ENCODE measurements around the gene EAF1.

DNA sequence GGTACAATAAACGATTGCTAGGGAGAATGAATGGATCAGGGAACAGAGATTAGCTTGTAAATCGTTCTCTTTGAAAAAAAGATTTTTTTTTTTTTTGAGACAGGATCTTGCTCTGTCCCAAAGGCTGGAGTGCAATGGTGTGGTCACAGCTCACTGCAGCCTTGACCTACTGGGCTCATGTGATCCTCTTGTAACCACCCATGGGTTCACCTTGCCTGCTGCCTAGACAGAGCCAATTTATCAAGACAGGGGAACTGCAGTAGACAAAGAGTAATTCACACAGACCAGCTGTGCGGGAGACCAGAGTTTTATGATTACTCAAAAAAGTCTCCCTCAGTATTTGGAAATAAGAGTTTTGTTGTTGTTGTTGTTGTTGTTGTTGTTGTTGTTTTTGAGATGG lies 39.7 kb upstream of the EAF1 start:
- TF ChIP-seq TAF1 (IDR thresholded peaks at IDR 0.05; ENCODE audit: borderline replicate concordance, insufficient read depth, low read length) (no peak), POLR2AphosphoS5 (IDR thresholded peaks at IDR 0.05; ENCODE audit: low read depth, low read length) (no peak), SIN3A (IDR thresholded peaks at IDR 0.05; ENCODE audit: borderline replicate concordance, insufficient read depth, low read length) (no peak)
- TF ChIP-seq, protein P1, sequence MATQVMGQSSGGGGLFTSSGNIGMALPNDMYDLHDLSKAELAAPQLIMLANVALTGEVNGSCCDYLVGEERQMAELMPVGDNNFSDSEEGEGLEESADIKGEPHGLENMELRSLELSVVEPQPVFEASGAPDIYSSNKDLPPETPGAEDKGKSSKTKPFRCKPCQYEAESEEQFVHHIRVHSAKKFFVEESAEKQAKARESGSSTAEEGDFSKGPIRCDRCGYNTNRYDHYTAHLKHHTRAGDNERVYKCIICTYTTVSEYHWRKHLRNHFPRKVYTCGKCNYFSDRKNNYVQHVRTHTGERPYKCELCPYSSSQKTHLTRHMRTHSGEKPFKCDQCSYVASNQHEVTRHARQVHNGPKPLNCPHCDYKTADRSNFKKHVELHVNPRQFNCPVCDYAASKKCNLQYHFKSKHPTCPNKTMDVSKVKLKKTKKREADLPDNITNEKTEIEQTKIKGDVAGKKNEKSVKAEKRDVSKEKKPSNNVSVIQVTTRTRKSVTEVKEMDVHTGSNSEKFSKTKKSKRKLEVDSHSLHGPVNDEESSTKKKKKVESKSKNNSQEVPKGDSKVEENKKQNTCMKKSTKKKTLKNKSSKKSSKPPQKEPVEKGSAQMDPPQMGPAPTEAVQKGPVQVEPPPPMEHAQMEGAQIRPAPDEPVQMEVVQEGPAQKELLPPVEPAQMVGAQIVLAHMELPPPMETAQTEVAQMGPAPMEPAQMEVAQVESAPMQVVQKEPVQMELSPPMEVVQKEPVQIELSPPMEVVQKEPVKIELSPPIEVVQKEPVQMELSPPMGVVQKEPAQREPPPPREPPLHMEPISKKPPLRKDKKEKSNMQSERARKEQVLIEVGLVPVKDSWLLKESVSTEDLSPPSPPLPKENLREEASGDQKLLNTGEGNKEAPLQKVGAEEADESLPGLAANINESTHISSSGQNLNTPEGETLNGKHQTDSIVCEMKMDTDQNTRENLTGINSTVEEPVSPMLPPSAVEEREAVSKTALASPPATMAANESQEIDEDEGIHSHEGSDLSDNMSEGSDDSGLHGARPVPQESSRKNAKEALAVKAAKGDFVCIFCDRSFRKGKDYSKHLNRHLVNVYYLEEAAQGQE (IDR thresholded peaks at IDR 0.05; ENCODE audit: insufficient read depth in 1 of 2, low read depth in 2 of 2, low read length in 2 of 2) = no peak
